ENCODE data around the gene OCSTAMP.
A peak's percentile ranks its signal among the peaks of the same experiment; 100 is the strongest.

Gene OCSTAMP

GRCh38 chr20:46552460-46553420 lies 2.3 kb upstream of the OCSTAMP start:
- peak; percentile 38 for DNase-seq

- DNase-seq, result no peak
Observed at GRCh38 chr20:46551522-46552381, 1.3 kb upstream of the OCSTAMP start.

- DNase-seq, result no peak
Observed at GRCh38 chr20:46549188-46549972, 1.1 kb downstream of the OCSTAMP start.

- DNase-seq, result no peak
Observed at GRCh38 chr20:46548688-46549087, 1.8 kb downstream of the OCSTAMP start.

- DNase-seq, result no peak
Observed at GRCh38 chr20:46547995-46548394, 2.5 kb downstream of the OCSTAMP start.

- no peak for DNase-seq
Observed at GRCh38 chr20:46546936-46547335, 3.5 kb downstream of the OCSTAMP start.

GRCh38 chr20:46546298-46546697 lies 4.2 kb downstream of the OCSTAMP start:
- no peak for DNase-seq

GRCh38 chr20:46545827-46546138 lies 4.7 kb downstream of the OCSTAMP start:
- no peak for DNase-seq

GRCh38 chr20:46545077-46545826 lies 5.2 kb downstream of the OCSTAMP start:
- peak; percentile 32 for DNase-seq

GRCh38 chr20:46544576-46544975 lies 5.9 kb downstream of the OCSTAMP start:
- no peak for DNase-seq

GRCh38 chr20:46543959-46544358 lies 6.5 kb downstream of the OCSTAMP start:
- DNase-seq, result no peak

- DNase-seq, result no peak
Observed at GRCh38 chr20:46543033-46543432, 7.4 kb downstream of the OCSTAMP start.

- DNase-seq, result no peak
Observed at GRCh38 chr20:46541229-46541935, 9.1 kb downstream of the OCSTAMP start.

GRCh38 chr20:46539113-46539512 lies 11.3 kb downstream of the OCSTAMP start:
- DNase-seq, result no peak

GRCh38 chr20:46530640-46531039 lies 19.8 kb downstream of the OCSTAMP start:
- DNase-seq, result no peak

- DNase-seq, result no peak
Observed at GRCh38 chr20:46523696-46524328, 26.6 kb downstream of the OCSTAMP start.

- DNase-seq, result no peak
Observed at GRCh38 chr20:46523108-46523507, 27.3 kb downstream of the OCSTAMP start.

- DNase-seq, result peak; percentile 56
Observed at GRCh38 chr20:46520976-46521579, 29.4 kb downstream of the OCSTAMP start.

- no peak for DNase-seq
Observed at GRCh38 chr20:46520540-46520939, 29.9 kb downstream of the OCSTAMP start.

- DNase-seq, result no peak
Observed at GRCh38 chr20:46519471-46520068, 30.9 kb downstream of the OCSTAMP start.

All from CD4-positive, alpha-beta T cell treated with Interleukin-17A for 1 hour (primary cell).